ENCODE results near the gene CPVL. TPM values are rescaled to one million over a fixed set of nuclear protein-coding genes. Genes with fewer than 3 reads are reported as not detected.

Gene CPVL
- total and polyA plus RNA-seq, 2 donors (not counting 1 experiment from before 2014, with no cell fraction given): 2.6 TPM; not detected in 1

GRCh38 chr7:28998105-28998504 is 148.2 kb downstream of the CPVL start:
- Mint-ChIP-seq H3K4me3 (no peak overlapping the region), H3K9me3 (ENCODE audit: insufficient read depth) (no peaks in the 10 kb centered on the region), H3K27me3 (peaks cover 11% of the 10 kb centered on the region), H3K27ac (no peak overlapping the region), H3K4me1 (no peaks in the 10 kb centered on the region)
- no peak overlapping the region for H3K27ac ChIP-seq (ENCODE audit: low read length in 2 of 2)
- no peak overlapping the region for H2AFZ ChIP-seq (ENCODE audit: insufficient read depth, low read depth, low read length, poor library complexity, severe bottlenecking)
- H3K36me3 ChIP-seq (replicated peaks in 1 of 2; ENCODE audit: control extremely low read depth in 1 of 2, control insufficient read depth in 1 of 2, extremely low read depth in 1 of 2, insufficient read depth in 2 of 2, low read length in 1 of 2): no peaks in the 10 kb centered on the region
- H3K4me2 ChIP-seq (replicated peaks; ENCODE audit: low read depth, low read length, poor library complexity, severe bottlenecking): no peak overlapping the region
- H3K4me1 ChIP-seq (ENCODE audit: control insufficient read depth in 2 of 2, insufficient read depth in 2 of 2, low read length in 2 of 2): no peaks in the 10 kb centered on the region
- H3K79me2 ChIP-seq (ENCODE audit: control insufficient read depth, insufficient read depth, low read length): no peaks in the 10 kb centered on the region
- H3K9me3 ChIP-seq (ENCODE audit: control extremely low read depth in 1 of 3, control insufficient read depth in 2 of 3, insufficient read depth in 1 of 3, low read length in 2 of 3): no peaks in the 10 kb centered on the region
- WGBS (ENCODE audit: insufficient coverage): 97% methylated on average over 4 of the region's 4 CpGs
- H3K9ac ChIP-seq (ENCODE audit: low read length): no peak overlapping the region
- peaks cover 0 to 4% (median 1%) of the 10 kb centered on the region in 4 experiments for H3K27me3 ChIP-seq (replicated peaks in 1 of 4; ENCODE audit: control extremely low read depth in 1 of 4, control insufficient read depth in 3 of 4, insufficient read depth in 4 of 4, low read length in 3 of 4)
- no peak for ATAC-seq (ENCODE audit: low read depth)
- ChIA-PET POLR2A (no interaction called here), CTCF (interaction anchor here (0.5 kb wide), 1 partner anchor 48 kb away, joined by 3 read pairs; no protein-coding TSS in a partner anchor)
- no peak for DNase-seq
- no peak overlapping the region for H3K4me3 ChIP-seq (ENCODE audit: control extremely low read depth in 1 of 5, extremely low read depth in 1 of 5, insufficient read depth in 1 of 5, low read depth in 2 of 5, low read length in 4 of 5)
- no peak for TF ChIP-seq EZH2 (IDR thresholded peaks at IDR 0.05; ENCODE audit: borderline replicate concordance, insufficient read depth, low read depth, low read length, poor library complexity, severe bottlenecking)
- TF ChIP-seq, protein P1, sequence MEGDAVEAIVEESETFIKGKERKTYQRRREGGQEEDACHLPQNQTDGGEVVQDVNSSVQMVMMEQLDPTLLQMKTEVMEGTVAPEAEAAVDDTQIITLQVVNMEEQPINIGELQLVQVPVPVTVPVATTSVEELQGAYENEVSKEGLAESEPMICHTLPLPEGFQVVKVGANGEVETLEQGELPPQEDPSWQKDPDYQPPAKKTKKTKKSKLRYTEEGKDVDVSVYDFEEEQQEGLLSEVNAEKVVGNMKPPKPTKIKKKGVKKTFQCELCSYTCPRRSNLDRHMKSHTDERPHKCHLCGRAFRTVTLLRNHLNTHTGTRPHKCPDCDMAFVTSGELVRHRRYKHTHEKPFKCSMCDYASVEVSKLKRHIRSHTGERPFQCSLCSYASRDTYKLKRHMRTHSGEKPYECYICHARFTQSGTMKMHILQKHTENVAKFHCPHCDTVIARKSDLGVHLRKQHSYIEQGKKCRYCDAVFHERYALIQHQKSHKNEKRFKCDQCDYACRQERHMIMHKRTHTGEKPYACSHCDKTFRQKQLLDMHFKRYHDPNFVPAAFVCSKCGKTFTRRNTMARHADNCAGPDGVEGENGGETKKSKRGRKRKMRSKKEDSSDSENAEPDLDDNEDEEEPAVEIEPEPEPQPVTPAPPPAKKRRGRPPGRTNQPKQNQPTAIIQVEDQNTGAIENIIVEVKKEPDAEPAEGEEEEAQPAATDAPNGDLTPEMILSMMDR (IDR thresholded peaks at IDR 0.05): no peak
- H4K20me1 ChIP-seq (ENCODE audit: control insufficient read depth, insufficient read depth, low read length, poor library complexity, severe bottlenecking): no peaks in the 10 kb centered on the region
- intact Hi-C loops (cut with micrococcal nuclease): no loop called here

- H3K79me2 ChIP-seq (ENCODE audit: control insufficient read depth, insufficient read depth, low read length): no peaks in the 10 kb centered on the region
- DNase-seq (no peak), ATAC-seq (ENCODE audit: low read depth) (no peak)
- Mint-ChIP-seq H3K4me3 (no peak overlapping the region), H3K9me3 (ENCODE audit: insufficient read depth) (no peaks in the 10 kb centered on the region), H3K4me1 (no peaks in the 10 kb centered on the region), H3K27ac (no peak overlapping the region), H3K27me3 (peaks cover 17% of the 10 kb centered on the region)
- no peak overlapping the region for H3K27ac ChIP-seq (ENCODE audit: low read length in 2 of 2)
- no peak overlapping the region for H2AFZ ChIP-seq (ENCODE audit: insufficient read depth, low read depth, low read length, poor library complexity, severe bottlenecking)
- ChIA-PET CTCF (no interaction called here), POLR2A (no interaction called here)
- 93% methylated on average over 3 of the region's 6 CpGs for WGBS (ENCODE audit: insufficient coverage)
- peaks cover 0 to 4% (median 1%) of the 10 kb centered on the region in 4 experiments for H3K27me3 ChIP-seq (replicated peaks in 1 of 4; ENCODE audit: control extremely low read depth in 1 of 4, control insufficient read depth in 3 of 4, insufficient read depth in 4 of 4, low read length in 3 of 4)
- TF ChIP-seq, protein P1 (IDR thresholded peaks at IDR 0.05): no peak
- no peak for TF ChIP-seq EZH2 (IDR thresholded peaks at IDR 0.05; ENCODE audit: borderline replicate concordance, insufficient read depth, low read depth, low read length, poor library complexity, severe bottlenecking)
- H3K4me1 ChIP-seq (ENCODE audit: control insufficient read depth in 2 of 2, insufficient read depth in 2 of 2, low read length in 2 of 2): no peaks in the 10 kb centered on the region
- no peaks in the 10 kb centered on the region for H3K36me3 ChIP-seq (replicated peaks in 1 of 2; ENCODE audit: control extremely low read depth in 1 of 2, control insufficient read depth in 1 of 2, extremely low read depth in 1 of 2, insufficient read depth in 2 of 2, low read length in 1 of 2)
- intact Hi-C loops (cut with micrococcal nuclease): no loop called here
- no peaks in the 10 kb centered on the region for H3K9me3 ChIP-seq (ENCODE audit: control extremely low read depth in 1 of 3, control insufficient read depth in 2 of 3, insufficient read depth in 1 of 3, low read length in 2 of 3)
- H3K4me2 ChIP-seq (replicated peaks; ENCODE audit: low read depth, low read length, poor library complexity, severe bottlenecking): no peak overlapping the region
- no peaks in the 10 kb centered on the region for H4K20me1 ChIP-seq (ENCODE audit: control insufficient read depth, insufficient read depth, low read length, poor library complexity, severe bottlenecking)
- no peak overlapping the region for H3K9ac ChIP-seq (ENCODE audit: low read length)
- no peak overlapping the region for H3K4me3 ChIP-seq (ENCODE audit: control extremely low read depth in 1 of 5, extremely low read depth in 1 of 5, insufficient read depth in 1 of 5, low read depth in 2 of 5, low read length in 4 of 5)
Measured at GRCh38 chr7:28996836-28997235, 149.5 kb downstream of the CPVL start.

Data from B cell (primary cell).